WTC11 (cell line): ENCODE results near the gene LECT2. TPM values are rescaled to one million over a fixed set of nuclear protein-coding genes. Genes with fewer than 3 reads are reported as not detected.

ENCODE experiments used
- ATAC-seq: fragments of 200-7000 bp; cut with Tn5 transposase; 2 replicates; pipeline ENCODE4 v1.10.0; 2021; ENCODE audit warnings: mild to moderate bottlenecking, moderate library complexity
- Bru-seq: library from RNA; stranded (reverse); fragments of 400-500 nt; gene quantifications from one replicate; lab custom pipeline; 2021; lab: Mats Ljungman, UMichigan
- CTCF ChIA-PET: fragments of 300-600 bp; sonication (Branson Sonifier 250); formaldehyde crosslinking; loops from one replicate; lab custom pipeline; 2021; ENCODE audit warnings: antibody characterized with exemption; lab: Charles Lee
- POLR2A ChIA-PET: fragments of 350-600 bp; sonication (Branson Sonifier 250); formaldehyde crosslinking; loops from one replicate; lab custom pipeline; 2021; ENCODE audit warnings: antibody characterized with exemption; lab: Charles Lee
- DNase-seq: peaks from one replicate; pipeline ENCODE4 v3.0.0; 2021; ENCODE audit warnings: low spot score
- H3K27ac Mint-ChIP-seq: 2 replicates; pipeline ENCODE4 v1.8.0; 2021; ENCODE audit warnings: mixed read lengths
- H3K27me3 Mint-ChIP-seq: 2 replicates; pipeline ENCODE4 v1.8.0; 2021; ENCODE audit warnings: low read depth, mild to moderate bottlenecking, moderate library complexity, mixed read lengths
- H3K36me3 Mint-ChIP-seq: 2 replicates; pipeline ENCODE4 v1.8.0; 2021; ENCODE audit warnings: mixed read lengths
- H3K4me1 Mint-ChIP-seq: 2 replicates; pipeline ENCODE4 v1.8.0; 2022; ENCODE audit warnings: mixed read lengths
- H3K4me3 Mint-ChIP-seq: 2 replicates; pipeline ENCODE4 v1.8.0; 2021; ENCODE audit warnings: mild to moderate bottlenecking, moderate library complexity, mixed read lengths
- H3K9me3 Mint-ChIP-seq: 2 replicates; pipeline ENCODE4 v1.8.0; 2021; ENCODE audit warnings: mixed read lengths
- ATF1 ChIP-seq: sonication (generic); formaldehyde crosslinking; IDR thresholded peaks from 2 replicates; pipeline ENCODE4 v1.8.1; 2023; ENCODE audit warnings: mild to moderate bottlenecking, moderate library complexity, missing genetic modification reagents
- ELF4 ChIP-seq: sonication (generic); formaldehyde crosslinking; IDR thresholded peaks from 2 replicates; pipeline ENCODE4 v1.8.1; 2022; ENCODE audit warnings: low read depth, mild to moderate bottlenecking, moderate library complexity, missing genetic modification reagents
- ETV6 ChIP-seq: sonication (generic); formaldehyde crosslinking; IDR thresholded peaks from 2 replicates; pipeline ENCODE4 v1.8.1; 2022; ENCODE audit warnings: mild to moderate bottlenecking, missing genetic modification reagents
- FOXP1 ChIP-seq: sonication (generic); formaldehyde crosslinking; IDR thresholded peaks from 2 replicates; pipeline ENCODE4 v1.8.0; 2022; ENCODE audit warnings: missing genetic modification reagents, mild to moderate bottlenecking, moderate library complexity, borderline replicate concordance
- MXD4 ChIP-seq: fragments of 250-450 bp; sonication (Bioruptor Pico); IDR thresholded peaks from 2 replicates; pipeline ENCODE4 v1.8.0; 2021; ENCODE audit warnings: mild to moderate bottlenecking, moderate library complexity, borderline replicate concordance
- MYBL2 ChIP-seq: sonication (generic); formaldehyde crosslinking; IDR thresholded peaks from 2 replicates; pipeline ENCODE4 v1.8.1; 2023; ENCODE audit warnings: mild to moderate bottlenecking, moderate library complexity, missing genetic modification reagents
- NFYB ChIP-seq: sonication (generic); formaldehyde crosslinking; conservative IDR thresholded peaks from 2 replicates; pipeline ENCODE4 v1.8.0; 2022; ENCODE audit warnings: low read depth, missing genetic modification reagents
- NR1H2 ChIP-seq: sonication (generic); formaldehyde crosslinking; IDR thresholded peaks from 2 replicates; pipeline ENCODE4 v1.9.0; 2021; ENCODE audit warnings: mild to moderate bottlenecking, moderate library complexity, missing genetic modification reagents
- NR2C2 ChIP-seq: sonication (generic); formaldehyde crosslinking; IDR thresholded peaks from 2 replicates; pipeline ENCODE4 v1.8.0; 2022; ENCODE audit warnings: mild to moderate bottlenecking, missing genetic modification reagents
- RELA ChIP-seq: sonication (generic); formaldehyde crosslinking; IDR thresholded peaks from 2 replicates; pipeline ENCODE4 v1.8.1; 2022; ENCODE audit warnings: missing genetic modification reagents, mild to moderate bottlenecking, borderline replicate concordance
- TEAD4 ChIP-seq: sonication (generic); formaldehyde crosslinking; IDR thresholded peaks from 2 replicates; pipeline ENCODE4 v1.8.0; 2022; ENCODE audit warnings: mild to moderate bottlenecking, missing genetic modification reagents
- ZBTB21 ChIP-seq: sonication (generic); formaldehyde crosslinking; IDR thresholded peaks from 2 replicates; pipeline ENCODE4 v1.8.1; 2023; ENCODE audit warnings: mild to moderate bottlenecking, missing genetic modification reagents, borderline replicate concordance
- ZNF317 ChIP-seq: sonication (generic); formaldehyde crosslinking; IDR thresholded peaks from 2 replicates; pipeline ENCODE4 v1.8.1; 2023; ENCODE audit warnings: low read depth, mild to moderate bottlenecking, moderate library complexity, missing genetic modification reagents, borderline replicate concordance
- long read RNA-seq, 3 experiments: library from RNA in 1 of 3; library from capped mRNA in 1 of 3; library from polyadenylated mRNA in 1 of 3; unstranded in 2 of 3; stranded (forward) in 1 of 3; transcript quantifications; one replicate each; pipeline ENCODE4 v2.0.0, GENCODE V29; 2021
- total RNA-seq: library from RNA; stranded (reverse); gene quantifications from 3 replicates; pipeline ENCODE4 v1.2.3, GENCODE V29; 2021
- TF ChIP-seq, protein P1 (sequence below): fragments of 250-450 bp; sonication (Bioruptor Pico); conservative IDR thresholded peaks from 2 replicates; pipeline ENCODE4 v1.9.0; 2021; ENCODE audit warnings: mild to moderate bottlenecking
- TF ChIP-seq, protein P2 (sequence below): sonication (generic); formaldehyde crosslinking; IDR thresholded peaks from 2 replicates; pipeline ENCODE4 v1.8.1; 2023; ENCODE audit warnings: mild to moderate bottlenecking, missing genetic modification reagents
- TF ChIP-seq, protein P3 (sequence below): sonication (generic); formaldehyde crosslinking; IDR thresholded peaks from 2 replicates; pipeline ENCODE4 v1.8.1; 2023; ENCODE audit warnings: mild to moderate bottlenecking, missing genetic modification reagents
- TF ChIP-seq, protein P4 (sequence below): fragments of 250-450 bp; sonication (Bioruptor Pico); IDR thresholded peaks from 2 replicates; pipeline ENCODE4 v1.8.0; 2021; ENCODE audit warnings: mild to moderate bottlenecking
- TF ChIP-seq, protein P5 (sequence below): sonication (generic); formaldehyde crosslinking; IDR thresholded peaks from 2 replicates; pipeline ENCODE4 v1.8.1; 2022; ENCODE audit warnings: low read depth, mild to moderate bottlenecking, moderate library complexity, missing genetic modification reagents, borderline replicate concordance

LECT2 gene
- not detected in 3 replicates for total RNA-seq
- percentile 3 among the genes with signal in this experiment for Bru-seq, nascent RNA
- long read RNA-seq, experiment 1 = 0 reads
- long read RNA-seq, experiment 2 = 0 reads
- long read RNA-seq, experiment 3 = 0 reads

DNA sequence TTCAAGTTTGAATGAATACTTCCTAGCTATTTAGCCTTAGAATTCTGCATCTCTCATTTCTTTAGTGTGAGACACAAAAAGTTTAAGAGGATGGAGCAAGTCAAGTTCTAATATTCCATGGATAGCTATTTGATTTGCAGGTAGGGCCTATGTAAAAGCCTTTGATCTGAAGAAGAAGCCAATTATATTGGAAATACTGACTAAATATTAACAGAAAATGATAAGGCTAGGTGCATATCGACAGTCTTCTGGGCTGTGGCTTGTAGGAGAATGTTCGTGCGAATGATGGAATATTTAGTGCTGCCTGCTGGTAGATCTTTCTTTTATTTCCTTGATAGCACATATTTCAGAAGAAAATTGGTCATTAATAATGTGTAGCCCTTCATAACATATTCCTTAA lies at the start of gene LECT2:
LECT2 (minus strand) TSS at position 85 of the 400 bp plus-strand sequence. CDS start 150 bp downstream, outside the sequence.
- CTCF ChIA-PET = no interaction called here
- no peak for ATAC-seq
- TF ChIP-seq FOXP1 = no peak
- H3K27ac Mint-ChIP-seq = no peak within 1 kb of the TSS
- no peaks in the 10 kb centered on the region for H3K36me3 Mint-ChIP-seq
- no peak for DNase-seq
- no peaks in the 10 kb centered on the region for H3K9me3 Mint-ChIP-seq
- H3K27me3 Mint-ChIP-seq = peaks cover 13% of the 10 kb centered on the region; the same call in 1 of the 2 replicates
- H3K4me3 Mint-ChIP-seq = no peak within 1 kb of the TSS
- POLR2A ChIA-PET = no interaction called here
- H3K4me1 Mint-ChIP-seq = no peaks in the 10 kb centered on the region

DNA sequence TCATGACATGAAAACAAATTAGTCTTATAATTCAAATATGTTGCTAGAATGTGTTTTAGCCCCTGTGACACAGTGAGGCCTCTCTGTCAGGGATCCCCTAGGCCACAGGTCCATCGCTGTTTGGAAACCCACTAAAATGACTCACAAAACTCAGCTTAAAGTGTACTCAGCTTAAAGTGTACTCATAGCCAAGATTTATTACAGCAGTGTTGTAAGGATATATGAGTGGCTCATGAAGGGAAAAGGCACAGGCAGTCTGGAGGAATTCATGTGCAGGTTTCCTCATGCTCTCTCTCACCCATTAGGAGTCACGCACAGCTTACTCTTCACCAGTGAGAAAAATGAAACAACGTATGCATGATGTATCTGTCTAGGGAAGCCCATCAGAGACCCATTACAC lies 49.7 kb upstream of the LECT2 start:
- TF ChIP-seq ETV6 (CRISPR knock-in tag) (no peak), NFYB (CRISPR knock-in tag) (no peak), ATF1 (CRISPR knock-in tag) (no peak), ZNF317 (no peak), NR2C2 (no peak), NR1H2 (CRISPR knock-in tag) (no peak), MXD4 (CRISPR knock-in tag) (no peak), TEAD4 (no peak), RELA (CRISPR knock-in tag) (no peak), ZBTB21 (CRISPR knock-in tag) (no peak), ELF4 (no peak), MYBL2 (CRISPR knock-in tag) (no peak)
- TF ChIP-seq, protein P1, sequence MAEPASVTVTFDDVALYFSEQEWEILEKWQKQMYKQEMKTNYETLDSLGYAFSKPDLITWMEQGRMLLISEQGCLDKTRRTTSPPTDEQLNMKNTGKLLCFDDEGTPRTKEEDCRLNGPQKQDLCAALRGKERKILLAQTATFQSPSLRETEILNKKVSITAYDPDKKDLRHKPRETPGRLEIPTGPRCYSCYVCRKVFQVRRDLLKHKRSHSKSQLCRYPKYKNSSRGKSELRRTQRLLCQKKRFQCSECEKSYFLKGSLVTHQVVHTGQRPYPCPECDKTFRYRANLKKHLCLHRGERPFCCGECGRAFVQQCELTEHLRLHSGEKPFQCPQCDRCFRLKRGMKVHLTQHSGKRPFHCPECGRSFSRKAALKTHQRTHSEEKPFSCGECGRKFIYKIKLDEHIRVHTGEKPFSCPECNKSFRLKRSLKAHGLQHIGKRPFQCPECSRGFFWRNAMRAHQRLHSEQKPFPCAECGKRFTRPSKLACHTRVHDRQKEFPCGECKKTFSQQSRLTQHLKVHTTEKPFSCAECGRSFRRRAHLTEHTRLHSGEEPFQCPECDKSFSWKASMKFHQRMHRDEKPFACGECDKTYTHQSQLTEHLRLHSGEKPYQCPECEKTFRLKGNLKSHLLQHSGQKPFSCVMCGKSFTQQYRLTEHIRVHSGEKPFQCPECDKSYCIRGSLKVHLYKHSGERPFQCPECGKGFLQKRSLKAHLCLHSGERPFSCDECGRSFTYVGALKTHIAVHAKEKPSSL (CRISPR knock-in tag) = no peak
- TF ChIP-seq, protein P2, sequence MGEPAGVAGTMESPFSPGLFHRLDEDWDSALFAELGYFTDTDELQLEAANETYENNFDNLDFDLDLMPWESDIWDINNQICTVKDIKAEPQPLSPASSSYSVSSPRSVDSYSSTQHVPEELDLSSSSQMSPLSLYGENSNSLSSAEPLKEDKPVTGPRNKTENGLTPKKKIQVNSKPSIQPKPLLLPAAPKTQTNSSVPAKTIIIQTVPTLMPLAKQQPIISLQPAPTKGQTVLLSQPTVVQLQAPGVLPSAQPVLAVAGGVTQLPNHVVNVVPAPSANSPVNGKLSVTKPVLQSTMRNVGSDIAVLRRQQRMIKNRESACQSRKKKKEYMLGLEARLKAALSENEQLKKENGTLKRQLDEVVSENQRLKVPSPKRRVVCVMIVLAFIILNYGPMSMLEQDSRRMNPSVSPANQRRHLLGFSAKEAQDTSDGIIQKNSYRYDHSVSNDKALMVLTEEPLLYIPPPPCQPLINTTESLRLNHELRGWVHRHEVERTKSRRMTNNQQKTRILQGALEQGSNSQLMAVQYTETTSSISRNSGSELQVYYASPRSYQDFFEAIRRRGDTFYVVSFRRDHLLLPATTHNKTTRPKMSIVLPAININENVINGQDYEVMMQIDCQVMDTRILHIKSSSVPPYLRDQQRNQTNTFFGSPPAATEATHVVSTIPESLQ (CRISPR knock-in tag) = no peak
- TF ChIP-seq, protein P3, sequence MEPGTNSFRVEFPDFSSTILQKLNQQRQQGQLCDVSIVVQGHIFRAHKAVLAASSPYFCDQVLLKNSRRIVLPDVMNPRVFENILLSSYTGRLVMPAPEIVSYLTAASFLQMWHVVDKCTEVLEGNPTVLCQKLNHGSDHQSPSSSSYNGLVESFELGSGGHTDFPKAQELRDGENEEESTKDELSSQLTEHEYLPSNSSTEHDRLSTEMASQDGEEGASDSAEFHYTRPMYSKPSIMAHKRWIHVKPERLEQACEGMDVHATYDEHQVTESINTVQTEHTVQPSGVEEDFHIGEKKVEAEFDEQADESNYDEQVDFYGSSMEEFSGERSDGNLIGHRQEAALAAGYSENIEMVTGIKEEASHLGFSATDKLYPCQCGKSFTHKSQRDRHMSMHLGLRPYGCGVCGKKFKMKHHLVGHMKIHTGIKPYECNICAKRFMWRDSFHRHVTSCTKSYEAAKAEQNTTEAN (CRISPR knock-in tag) = no peak
- TF ChIP-seq, protein P4, sequence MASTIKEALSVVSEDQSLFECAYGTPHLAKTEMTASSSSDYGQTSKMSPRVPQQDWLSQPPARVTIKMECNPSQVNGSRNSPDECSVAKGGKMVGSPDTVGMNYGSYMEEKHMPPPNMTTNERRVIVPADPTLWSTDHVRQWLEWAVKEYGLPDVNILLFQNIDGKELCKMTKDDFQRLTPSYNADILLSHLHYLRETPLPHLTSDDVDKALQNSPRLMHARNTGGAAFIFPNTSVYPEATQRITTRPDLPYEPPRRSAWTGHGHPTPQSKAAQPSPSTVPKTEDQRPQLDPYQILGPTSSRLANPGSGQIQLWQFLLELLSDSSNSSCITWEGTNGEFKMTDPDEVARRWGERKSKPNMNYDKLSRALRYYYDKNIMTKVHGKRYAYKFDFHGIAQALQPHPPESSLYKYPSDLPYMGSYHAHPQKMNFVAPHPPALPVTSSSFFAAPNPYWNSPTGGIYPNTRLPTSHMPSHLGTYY = no peak
- TF ChIP-seq, protein P5, sequence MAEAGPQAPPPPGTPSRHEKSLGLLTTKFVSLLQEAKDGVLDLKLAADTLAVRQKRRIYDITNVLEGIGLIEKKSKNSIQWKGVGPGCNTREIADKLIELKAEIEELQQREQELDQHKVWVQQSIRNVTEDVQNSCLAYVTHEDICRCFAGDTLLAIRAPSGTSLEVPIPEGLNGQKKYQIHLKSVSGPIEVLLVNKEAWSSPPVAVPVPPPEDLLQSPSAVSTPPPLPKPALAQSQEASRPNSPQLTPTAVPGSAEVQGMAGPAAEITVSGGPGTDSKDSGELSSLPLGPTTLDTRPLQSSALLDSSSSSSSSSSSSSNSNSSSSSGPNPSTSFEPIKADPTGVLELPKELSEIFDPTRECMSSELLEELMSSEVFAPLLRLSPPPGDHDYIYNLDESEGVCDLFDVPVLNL (CRISPR knock-in tag) = no peak
- ChIA-PET POLR2A (no interaction called here), CTCF (no interaction called here)
- H3K36me3 Mint-ChIP-seq = no peaks in the 10 kb centered on the region
- ATAC-seq (no peak), DNase-seq (no peak)
- no peaks in the 10 kb centered on the region for H3K27me3 Mint-ChIP-seq
- H3K4me1 Mint-ChIP-seq = no peaks in the 10 kb centered on the region
- no peaks in the 10 kb centered on the region for H3K9me3 Mint-ChIP-seq
- H3K27ac Mint-ChIP-seq = no peak overlapping the region
- H3K4me3 Mint-ChIP-seq = no peak overlapping the region
